GM10248 (cell line): Measurements from ENCODE around the gene EXOC3.

ENCODE experiments used
- CTCF ChIA-PET: fragments of 300-600 bp; sonication (Branson Sonifier 250); formaldehyde crosslinking; extraction: SDS; loops from one replicate; lab custom pipeline; 2021; ENCODE audit warnings: antibody characterized with exemption; lab: Yijun Ruan, JAX
- POLR2A ChIA-PET: fragments of 350-650 bp; sonication (Branson Sonifier 250); formaldehyde crosslinking; extraction: SDS; loops from one replicate; lab custom pipeline; 2020; ENCODE audit warnings: antibody characterized with exemption; lab: Yijun Ruan, JAX
- DNase-seq: peaks from one replicate; pipeline ENCODE4 v3.0.0; 2012; ENCODE audit errors: extremely low spot score
- CTCF ChIP-seq: IDR thresholded peaks from 2 replicates; pipeline ENCODE4 v1.5.1; 2012; ENCODE audit warnings: mild to moderate bottlenecking, low read depth; ENCODE audit errors: extremely low read depth, missing control alignments, control extremely low read depth

The EXOC3 gene

GRCh38 chr5:456351-457194, 13.6 kb downstream of the EXOC3 start:
- TF ChIP-seq CTCF = no peak
- DNase-seq = no peak
- POLR2A ChIA-PET = no interaction called here
- CTCF ChIA-PET = interaction anchor here (1.1 to 4.7 kb wide), 3 partner anchors 10 to 140 kb away, joined by 4 to 29 read pairs (median 5); no protein-coding TSS in a partner anchor

GRCh38 chr5:457195-457961, 14.4 kb downstream of the EXOC3 start:
- CTCF ChIA-PET = interaction anchor here (1.1 to 4.7 kb wide), 3 partner anchors 11 to 140 kb away, joined by 4 to 29 read pairs (median 5); no protein-coding TSS in a partner anchor
- POLR2A ChIA-PET = no interaction called here
- no peak for TF ChIP-seq CTCF
- no peak for DNase-seq

DNA sequence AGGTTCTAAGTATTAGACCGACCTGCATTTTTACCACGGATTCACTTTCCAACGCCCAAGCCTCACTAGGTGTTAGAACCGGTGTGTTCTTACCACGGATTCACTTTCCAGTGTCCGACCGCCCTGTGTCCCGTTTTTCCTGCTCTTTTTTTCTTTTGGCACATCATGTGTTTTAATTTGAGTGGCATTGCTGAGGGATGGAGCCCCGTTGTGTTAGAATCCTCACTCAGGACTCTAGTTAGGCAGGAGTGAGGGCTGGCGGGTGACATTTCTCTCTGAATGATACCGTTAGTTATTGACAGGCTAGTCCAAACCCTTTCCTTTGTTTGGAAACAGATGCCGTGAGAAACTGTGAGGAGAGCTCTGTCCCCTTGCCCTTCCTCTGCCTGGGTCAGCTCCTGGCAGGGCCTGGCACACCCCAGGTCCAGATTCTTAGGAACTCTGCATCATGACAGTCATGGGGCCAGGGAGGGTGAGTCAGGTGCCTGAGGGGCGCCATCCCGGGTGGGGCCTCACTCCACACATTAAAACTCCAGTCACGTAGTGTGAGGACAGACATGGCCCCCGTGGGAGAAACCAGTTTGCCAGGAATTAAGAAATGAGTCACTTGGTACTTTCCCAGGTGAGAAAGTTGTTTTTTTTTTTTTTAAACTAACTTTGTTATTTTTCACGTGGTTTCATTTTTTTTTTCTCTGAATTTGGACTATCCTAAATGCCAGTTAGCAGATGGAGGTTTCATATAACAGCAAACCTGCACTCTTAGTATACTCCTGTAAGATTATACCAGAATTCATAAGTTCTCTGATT, 15.8 kb downstream of the EXOC3 start:
- peak; percentile 69 for DNase-seq
- CTCF ChIA-PET = interaction anchor here (4.7 kb wide), 1 partner anchor 12 kb away, joined by 29 read pairs; no protein-coding TSS in a partner anchor
- POLR2A ChIA-PET = interaction anchor here (0.7 kb wide), 1 partner anchor 481 kb away, joined by 5 read pairs; no protein-coding TSS in a partner anchor
- no peak for TF ChIP-seq CTCF

DNA sequence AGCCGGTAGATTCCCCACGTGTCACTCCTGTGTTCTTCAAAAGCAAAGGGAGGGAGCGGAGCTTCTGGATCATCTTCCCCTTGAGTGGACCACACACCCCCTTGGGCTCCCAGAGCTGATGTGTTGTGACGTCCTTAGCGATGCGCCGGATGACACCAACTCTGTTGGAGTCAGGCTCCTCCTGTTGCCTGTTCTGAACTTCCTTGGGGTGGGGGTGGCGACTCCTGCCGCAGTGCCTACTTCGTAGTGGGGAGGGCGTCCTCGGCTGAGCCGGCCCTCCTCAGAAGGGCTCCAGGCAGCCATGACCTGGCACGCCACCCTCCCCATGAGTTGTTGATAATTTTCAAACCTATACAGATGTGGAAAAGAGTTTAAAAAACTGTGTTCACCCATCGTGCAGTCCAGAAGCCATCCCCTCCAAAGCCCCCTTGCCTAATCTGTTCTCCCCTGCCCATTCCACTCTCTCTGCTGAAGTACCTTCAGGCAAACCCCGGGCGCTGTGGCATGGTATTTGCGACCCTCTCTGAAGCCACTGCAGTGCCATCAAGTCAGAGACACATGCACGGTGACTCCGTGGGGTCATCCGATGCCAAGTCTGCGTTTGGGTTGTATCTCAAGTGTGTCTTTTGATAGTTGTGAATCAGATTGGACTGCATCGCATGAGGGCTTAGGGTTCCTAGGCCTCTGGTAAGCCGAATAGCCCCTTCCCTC, 16.7 kb downstream of the EXOC3 start:
- POLR2A ChIA-PET = no interaction called here
- DNase-seq = no peak
- TF ChIP-seq CTCF = no peak
- CTCF ChIA-PET = interaction anchor here (4.7 kb wide), 1 partner anchor 13 kb away, joined by 29 read pairs; no protein-coding TSS in a partner anchor

- TF ChIP-seq CTCF = no peak
- POLR2A ChIA-PET = no interaction called here
- no peak for DNase-seq
- CTCF ChIA-PET = interaction anchor here (4.7 kb wide), 1 partner anchor 13 kb away, joined by 29 read pairs; no protein-coding TSS in a partner anchor
Measured at GRCh38 chr5:460273-460625, 17.3 kb downstream of the EXOC3 start.
